HG03095 (cell line): ENCODE measurements around the gene TNS2.

Experiments
- ATAC-seq: cut with Tn5 transposase; IDR thresholded peaks from one replicate; pipeline ENCODE4 v1.9.1; 2021; ENCODE audit warnings: moderate library complexity; ENCODE audit not compliant: unreplicated experiment

Gene TNS2

GRCh38 chr12:53067074-53067992 is 17.5 kb downstream of the TNS2 start:
- no peak for ATAC-seq

- ATAC-seq: no peak
Measured at GRCh38 chr12:53067993-53068770, 18.3 kb downstream of the TNS2 start.

GRCh38 chr12:53068811-53069585 is 19.1 kb downstream of the TNS2 start:
- no peak for ATAC-seq

DNA sequence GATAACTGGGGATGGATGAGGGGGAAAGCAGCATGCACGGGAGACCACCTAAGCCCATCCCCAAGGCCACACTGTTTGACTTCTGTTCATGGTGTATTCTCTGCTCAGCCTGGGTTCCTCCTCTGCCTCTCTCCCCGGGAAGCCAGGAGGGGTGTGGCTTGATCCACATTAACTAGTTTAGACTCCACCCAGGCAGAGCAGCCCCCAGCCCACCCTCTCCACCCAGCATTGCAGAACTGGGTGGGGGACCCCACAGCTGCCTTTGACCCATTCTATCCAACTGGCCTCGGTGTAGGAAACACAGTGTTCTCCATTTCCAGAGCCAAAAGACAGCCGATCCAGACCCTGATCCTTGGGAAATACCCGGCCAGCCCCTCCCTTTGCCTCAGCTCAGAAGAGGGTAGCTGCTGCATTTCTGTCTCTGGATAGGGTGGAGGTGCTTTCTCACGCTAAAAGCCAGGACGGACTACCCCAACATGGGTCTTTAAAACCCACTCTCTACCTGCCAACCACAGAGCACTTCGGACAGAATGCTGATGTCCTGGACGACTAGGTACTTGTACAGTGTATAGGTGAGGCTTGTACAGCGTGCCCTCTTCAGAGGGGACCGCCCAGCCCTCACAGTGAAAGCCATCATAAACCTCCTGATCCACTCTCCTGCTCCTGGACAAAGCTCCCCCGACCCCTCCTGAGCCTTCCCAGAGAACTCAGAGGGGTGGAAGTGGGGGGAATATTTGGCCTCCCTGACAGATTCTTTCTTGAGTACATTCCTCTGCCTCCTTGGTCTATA is 20.0 kb downstream of the TNS2 start:
- no peak for ATAC-seq

GRCh38 chr12:53070877-53071492 is 21.1 kb downstream of the TNS2 start:
- no peak for ATAC-seq

- ATAC-seq: no peak
Measured at GRCh38 chr12:53071591-53072551, 22.0 kb downstream of the TNS2 start.

- no peak for ATAC-seq
Measured at GRCh38 chr12:53073881-53074280, 24.0 kb downstream of the TNS2 start.

- ATAC-seq: no peak
Measured at GRCh38 chr12:53074283-53074998, 24.6 kb downstream of the TNS2 start.

GRCh38 chr12:53074999-53075370 is 25.1 kb downstream of the TNS2 start:
- ATAC-seq: no peak

DNA sequence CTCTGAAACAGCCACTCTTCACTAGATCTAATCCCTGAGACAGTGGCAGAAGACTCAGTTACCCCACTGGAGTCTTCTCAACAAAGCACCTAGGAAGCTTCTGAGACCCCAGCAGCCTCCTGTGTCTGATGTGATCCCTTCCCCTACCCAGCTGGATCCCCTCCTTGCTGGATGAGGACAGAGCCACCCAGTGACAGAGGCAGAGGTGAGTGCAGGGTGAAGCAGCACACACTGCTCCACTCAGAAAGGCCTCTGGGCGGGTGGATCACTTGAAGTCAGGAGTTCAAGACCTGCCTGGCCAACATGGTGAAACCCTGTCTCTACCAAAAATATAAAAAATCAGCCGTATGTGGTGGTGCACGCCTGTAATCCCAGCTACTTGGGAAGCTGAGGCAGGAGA is 26.6 kb downstream of the TNS2 start:
- no peak for ATAC-seq

DNA sequence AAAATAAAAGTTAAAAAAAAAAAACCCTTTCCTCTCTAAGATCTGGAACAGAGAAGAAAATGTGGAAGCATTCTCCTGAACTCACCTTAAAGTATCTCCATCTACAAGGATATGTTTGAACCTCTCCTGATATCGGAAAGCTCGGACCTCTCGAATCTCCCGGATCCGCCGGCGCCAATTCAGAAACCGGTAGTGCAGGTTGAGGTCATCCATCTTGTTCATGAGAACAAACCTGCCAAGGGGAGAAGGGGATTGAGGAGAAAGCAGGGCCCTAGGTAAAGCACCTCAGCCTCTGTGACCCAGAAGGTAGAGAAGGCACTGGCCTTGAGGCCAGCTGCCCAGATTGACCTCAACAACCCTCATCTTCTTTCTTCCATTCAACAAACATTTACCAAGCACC is 27.2 kb downstream of the TNS2 start:
- no peak for ATAC-seq

GRCh38 chr12:53078425-53079225 is 28.8 kb downstream of the TNS2 start:
- peak; percentile 19 for ATAC-seq

GRCh38 chr12:53079226-53080117 is 29.6 kb downstream of the TNS2 start, which contains the start of gene SPRYD3:
TSS of gene SPRYD3 (minus strand) at chr12:53079390. CDS start at chr12:53079333, 57 bp downstream.
- peak; percentile 97 for ATAC-seq

- ATAC-seq: no peak
Measured at GRCh38 chr12:53082637-53083175, 32.8 kb downstream of the TNS2 start.

DNA sequence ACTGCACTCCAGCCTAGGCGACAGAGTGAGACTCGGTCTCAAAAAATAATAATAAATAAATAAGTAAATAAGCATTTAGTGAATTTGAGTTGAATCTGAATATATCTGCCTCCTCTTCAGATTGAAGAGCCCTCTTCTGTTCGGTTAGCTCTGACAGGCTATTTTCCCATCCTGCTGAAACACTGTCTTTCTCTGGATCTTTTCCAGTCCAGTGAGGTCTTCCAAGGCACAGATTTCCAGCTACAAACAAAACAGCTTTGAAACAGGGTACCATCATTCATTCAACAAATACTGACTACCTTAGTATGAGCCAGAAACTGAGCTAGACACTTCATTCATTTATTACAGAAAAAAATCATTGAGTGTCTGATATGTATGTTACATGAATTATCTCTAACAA is 36.5 kb downstream of the TNS2 start:
- no peak for ATAC-seq

- no peak for ATAC-seq
Measured at GRCh38 chr12:53090105-53090504, 40.2 kb downstream of the TNS2 start.
